IPS-NIHi7 (cell line): ENCODE results near the gene PSG6.
"Not testable (repeated sequence)": the region's sequence is repeated elsewhere in the genome, so short reads cannot be mapped to it uniquely, and the experiment has no call there.

Experiments
- DNase-seq: peaks from one replicate; pipeline ENCODE4 v3.0.0; 2012; ENCODE audit warnings: mixed read lengths; ENCODE audit errors: extremely low spot score

Gene PSG6

DNA sequence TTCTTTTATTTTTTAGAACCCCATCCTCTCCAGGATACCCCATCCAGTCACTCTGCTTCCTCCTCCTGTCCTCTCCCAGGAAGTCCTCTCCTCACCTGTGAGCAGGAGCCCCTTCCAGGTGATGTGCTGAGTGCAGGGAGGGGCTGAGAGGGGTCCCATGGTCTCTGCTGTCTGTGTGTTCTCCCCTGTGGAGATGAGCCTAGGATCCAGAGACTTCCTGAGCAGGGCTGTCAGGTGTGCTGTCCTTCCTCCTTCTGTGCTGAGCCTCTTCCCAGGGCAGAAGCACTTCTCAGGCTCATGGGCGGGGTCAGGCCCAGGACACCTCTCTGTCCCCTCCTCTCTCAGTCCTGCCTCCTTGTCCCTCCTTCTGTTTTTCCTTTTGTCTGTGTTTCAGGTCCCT is at the start of gene PSG6:
PSG6 (minus strand) TSS at position 261 of the 400 bp plus-strand sequence; CDS start at position 159, 102 bp downstream.
- DNase-seq = not testable (repeated sequence)

GRCh38 chr19:42965176-42965575 is 47.5 kb upstream of the PSG6 start:
- no peak for DNase-seq

DNA sequence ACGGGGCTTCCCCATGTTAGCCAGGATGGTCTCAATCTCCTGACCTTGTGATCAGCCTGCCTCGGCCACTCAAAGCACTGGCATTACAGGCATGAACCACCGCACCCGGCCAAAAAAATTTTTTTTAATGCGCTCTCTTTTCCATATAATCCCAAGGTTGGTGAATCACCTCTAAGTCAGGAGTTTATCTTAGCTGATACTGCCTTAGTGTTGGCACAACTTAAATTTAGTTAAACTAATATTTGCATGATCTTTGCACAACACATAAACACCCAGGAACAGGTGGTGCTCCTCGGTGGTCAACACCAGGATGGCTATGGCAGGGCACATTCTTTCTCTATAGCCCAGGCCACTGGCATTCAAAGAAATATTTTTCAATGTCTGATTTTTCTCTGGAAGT is 43.4 kb upstream of the PSG6 start:
- DNase-seq = no peak

- not testable (repeated sequence) for DNase-seq
Measured at GRCh38 chr19:42952126-42952525, 34.4 kb upstream of the PSG6 start.

DNA sequence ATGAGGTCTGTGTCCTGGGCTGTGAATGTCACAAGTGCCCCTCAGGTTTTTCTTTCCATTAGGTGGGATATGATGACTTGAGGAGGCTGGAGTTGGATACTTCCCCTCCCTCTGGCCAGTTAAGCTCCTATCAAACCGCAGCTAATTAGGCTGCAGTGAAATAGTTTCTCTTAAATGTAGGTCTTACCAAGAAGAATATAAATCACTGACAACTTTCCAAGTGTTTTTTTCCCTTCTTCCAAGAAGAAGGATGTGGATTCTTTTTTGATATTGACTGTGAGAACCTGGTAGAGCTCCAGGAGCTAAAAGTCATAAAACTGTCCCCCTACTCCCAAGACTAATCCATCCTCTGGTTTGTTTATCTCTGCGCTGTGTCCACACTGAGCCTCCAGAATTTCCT is 33.8 kb upstream of the PSG6 start:
- DNase-seq = not testable (repeated sequence)

GRCh38 chr19:42942187-42942789 is 24.6 kb upstream of the PSG6 start:
- DNase-seq = no peak

DNA sequence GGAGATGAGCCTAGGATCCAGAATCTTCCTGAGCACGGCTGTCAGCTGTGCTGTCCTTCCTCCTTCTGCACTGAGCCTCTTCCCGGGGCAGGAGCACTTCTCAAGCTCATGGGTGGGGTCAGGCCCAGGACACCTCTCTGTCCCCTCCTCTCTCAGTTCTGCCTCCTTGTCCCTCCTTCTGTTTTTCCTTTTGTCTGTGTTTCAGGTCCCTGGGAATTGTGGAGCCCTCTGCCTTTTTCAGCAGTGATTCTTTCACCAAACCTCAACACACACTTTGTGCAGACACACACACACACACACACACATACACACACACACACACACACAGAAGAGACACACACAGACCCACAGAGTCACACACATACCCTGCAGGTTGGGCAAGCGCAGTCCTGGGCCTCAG is 19.4 kb upstream of the PSG6 start, which contains the start of gene PSG7:
PSG7 (minus strand) TSS at position 101 of the 400 bp plus-strand sequence. CDS start 131 bp downstream, outside the sequence.
- not testable (repeated sequence) for DNase-seq

DNA sequence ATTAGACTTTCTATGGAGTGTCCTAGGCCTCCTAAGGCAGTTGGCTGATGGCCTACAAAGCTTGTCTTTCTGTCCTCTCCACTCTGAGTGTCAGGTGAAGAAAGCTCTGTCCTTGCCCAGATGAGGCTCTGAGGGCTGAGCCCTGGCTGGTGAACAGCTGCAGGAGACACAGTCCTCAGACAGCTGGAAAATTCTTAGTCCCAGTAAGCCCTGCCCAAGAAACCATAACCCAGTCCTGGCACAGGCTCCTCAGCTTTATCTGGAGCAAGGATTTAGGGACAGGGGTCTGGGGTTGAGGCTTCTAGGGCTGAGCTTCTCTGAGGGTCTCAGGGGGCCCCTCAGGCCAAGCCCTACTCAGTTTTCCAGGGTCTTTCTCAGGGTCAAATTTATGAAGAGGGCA is 17.0 kb upstream of the PSG6 start:
- DNase-seq = not testable (repeated sequence)

- DNase-seq = not testable (repeated sequence)
Measured at GRCh38 chr19:42934183-42934582, 16.5 kb upstream of the PSG6 start.

DNA sequence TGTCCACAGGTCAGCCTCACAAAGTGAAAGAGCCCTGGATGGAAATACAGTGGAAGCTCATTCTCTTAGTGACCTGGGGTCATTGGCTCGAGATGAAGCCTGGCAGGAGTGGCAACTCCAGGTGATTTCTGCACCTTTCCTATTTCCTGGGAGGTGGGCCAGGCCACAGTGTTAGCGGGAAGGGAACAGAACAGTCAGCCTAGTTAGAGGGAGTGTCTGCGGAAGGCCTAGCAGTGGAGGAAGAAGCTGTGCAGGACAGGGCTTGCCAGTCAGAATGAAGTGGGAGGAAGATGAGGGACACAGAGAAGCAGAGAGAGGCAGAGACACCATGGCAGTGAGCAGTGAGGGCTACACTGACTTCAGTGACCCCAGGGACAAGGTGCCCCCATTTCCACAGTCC is 15.7 kb upstream of the PSG6 start:
- not testable (repeated sequence) for DNase-seq

- DNase-seq = not testable (repeated sequence)
Measured at GRCh38 chr19:42932485-42933101, 14.9 kb upstream of the PSG6 start.

DNA sequence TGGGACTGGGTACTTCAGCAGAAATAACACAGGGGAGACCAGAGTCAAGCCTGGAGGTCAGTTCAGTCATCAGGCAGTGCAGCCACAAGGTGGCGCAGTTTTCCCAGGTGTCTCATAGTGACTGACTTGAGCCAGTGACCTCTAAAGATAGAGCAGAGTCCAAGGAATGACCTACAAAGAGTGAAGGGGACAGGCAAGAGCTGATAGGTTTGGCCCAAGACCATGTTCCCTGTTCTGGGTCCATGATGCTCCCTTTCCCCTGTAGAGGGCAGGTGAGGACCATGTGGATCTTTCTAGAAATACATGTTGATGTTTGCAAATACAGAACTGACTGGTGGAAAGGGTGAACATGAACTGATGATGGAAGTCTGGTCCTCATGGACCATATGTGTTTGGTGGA is 12.5 kb upstream of the PSG6 start:
- DNase-seq = not testable (repeated sequence)

DNA sequence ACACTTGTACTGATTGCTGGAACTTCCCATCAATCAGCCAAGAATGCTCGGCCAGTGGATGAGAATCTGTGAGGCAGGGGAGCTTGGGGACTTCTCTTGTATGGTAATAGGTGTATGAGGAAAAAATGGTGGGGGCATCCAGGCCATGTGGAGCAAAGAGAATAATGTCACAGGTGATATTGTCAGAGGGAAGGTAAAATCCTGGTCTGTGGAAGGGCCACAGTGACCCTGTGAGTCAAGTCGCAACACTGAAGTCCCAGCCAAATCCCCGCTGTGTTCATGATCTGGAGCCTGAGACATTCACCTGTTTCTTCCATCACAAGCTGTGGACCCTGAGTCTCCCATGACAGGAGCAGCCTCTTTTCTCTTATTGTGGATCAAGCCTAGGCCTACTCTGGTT is 11.2 kb upstream of the PSG6 start:
- DNase-seq = no peak

DNA sequence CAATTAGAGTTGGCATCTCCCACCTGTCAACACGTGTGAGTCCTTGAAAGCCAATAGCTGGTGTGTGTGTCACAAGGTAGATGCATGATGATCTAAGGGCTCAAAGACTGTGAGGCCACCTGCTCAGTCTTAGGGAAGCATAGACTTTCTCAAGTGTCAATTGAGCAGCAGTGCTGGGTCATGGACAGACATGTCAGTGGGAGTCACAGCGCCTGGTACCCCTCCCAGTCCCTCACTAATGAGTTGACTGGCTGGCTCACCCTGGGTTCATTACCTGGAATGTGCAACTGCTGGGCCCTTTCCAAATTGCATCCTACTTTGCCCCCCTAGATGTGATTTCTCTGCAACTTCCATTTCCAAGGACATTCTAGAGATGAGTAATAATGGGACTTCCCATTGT is 9.1 kb upstream of the PSG6 start:
- no peak for DNase-seq

GRCh38 chr19:42923106-42923505 is 5.4 kb upstream of the PSG6 start:
- DNase-seq = not testable (repeated sequence)

DNA sequence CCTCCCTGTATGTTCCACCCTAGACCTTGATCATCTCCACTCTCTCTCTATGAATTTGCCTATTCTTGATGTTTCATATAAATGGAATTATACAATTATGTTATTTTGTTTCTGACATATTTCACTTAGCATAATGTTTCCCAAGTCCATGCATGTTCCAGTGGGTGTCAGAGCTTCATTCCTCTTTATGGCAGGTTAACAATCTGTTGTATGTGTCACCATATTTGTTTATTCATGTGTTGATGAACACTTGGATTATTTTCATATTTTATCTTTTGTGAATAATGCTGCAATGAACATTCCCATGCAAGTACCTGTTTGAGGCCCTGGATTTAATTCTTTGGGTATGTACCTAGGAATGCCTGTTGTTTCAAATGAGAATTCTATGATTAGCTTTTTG is 3.3 kb upstream of the PSG6 start:
- DNase-seq = not testable (repeated sequence)

GRCh38 chr19:42919757-42920079 is 2.0 kb upstream of the PSG6 start:
- DNase-seq = no peak

DNA sequence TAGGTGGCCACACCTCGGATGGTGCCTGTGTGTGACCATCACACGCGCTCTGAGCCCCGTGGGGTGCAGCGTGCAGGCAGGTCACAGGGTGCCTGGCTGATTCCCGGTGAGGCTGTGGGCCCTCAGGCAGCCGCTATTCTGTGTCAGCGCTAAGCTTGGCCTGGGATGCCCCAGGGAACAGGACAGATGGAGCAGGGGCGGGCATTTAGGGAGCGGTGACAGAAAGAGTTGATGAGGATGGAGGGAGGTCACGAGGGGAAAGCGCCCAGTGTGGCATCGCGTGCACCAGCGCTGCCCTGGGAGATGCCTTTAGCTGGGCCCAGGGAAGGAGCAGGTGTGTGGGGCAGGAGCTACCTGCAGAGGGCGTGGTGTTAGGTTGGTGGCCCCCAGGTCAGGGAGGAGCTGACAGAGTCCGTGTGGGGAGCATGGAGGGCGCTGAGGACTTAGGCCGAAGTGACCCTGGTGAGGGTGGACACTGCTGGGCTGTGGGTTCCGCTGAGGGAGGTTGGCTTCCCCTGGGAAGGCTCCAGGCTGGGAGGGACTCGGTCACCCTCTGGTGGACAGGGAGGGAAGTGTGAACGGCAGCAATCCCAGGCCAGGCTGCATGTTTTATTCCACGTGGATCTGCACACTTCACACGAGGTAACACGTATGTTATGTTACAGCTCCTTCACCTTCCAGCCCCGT is 1.5 kb upstream of the PSG6 start:
- DNase-seq = not testable (repeated sequence)

- not testable (repeated sequence) for DNase-seq
Measured at GRCh38 chr19:42918377-42919069, 829 bp upstream of the PSG6 start.

DNA sequence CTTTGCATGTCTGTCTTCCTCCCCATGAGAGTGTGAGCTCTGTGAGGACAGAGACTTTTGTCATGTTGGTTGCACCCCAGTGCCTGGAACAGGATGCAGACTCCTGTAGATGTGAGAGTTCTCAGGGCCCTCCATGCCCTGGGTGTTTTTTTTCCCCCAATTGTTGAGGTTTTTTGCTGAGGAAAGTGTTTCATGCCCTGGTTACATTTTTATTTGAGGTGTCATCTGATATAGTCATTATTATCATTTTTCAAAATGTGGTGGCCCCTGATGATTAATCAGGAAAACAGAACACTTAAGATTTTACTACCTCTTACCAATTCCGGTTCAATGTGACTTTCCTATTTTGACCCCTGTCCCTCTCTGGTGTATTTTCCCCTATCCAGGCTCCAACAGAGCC is 763 bp downstream of the PSG6 start:
- not testable (repeated sequence) for DNase-seq

DNA sequence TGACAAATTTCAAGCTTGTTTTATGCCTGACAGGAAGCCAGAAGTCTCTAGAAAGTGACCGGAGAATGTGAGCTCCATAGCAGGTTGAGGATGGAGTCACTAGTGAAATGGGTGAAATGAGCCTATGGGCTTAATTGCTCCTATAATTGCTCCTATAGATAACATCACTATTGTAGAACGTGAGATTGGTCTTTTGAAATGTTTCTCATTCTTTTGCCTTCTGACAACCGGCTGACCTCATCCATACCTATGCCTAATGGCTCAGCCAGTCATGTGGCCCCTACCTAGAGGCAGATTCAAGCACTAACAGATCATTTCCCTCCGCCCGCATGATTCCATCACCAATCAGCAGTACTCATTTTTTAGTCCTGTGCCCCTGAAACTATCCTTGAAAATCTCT is 4.2 kb downstream of the PSG6 start:
- DNase-seq = not testable (repeated sequence)

DNA sequence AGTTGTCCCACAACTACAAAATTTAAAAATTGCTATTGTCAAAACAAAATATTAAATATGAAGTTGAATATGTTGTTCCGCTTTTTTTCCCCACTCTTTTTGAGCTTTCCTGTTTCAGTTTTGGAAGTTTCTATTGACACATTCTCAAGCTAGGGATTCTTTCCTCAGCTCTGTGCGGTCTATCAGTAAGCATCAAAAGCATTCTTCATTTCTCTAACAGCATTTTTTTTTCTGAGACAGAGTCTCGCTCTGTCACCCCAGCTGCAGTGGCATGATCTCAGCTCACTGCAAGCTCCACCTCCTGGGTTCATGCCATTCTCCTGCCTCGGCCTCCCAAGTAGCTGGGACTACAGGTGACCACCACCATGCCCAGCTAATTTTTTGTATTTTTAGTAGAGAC is 4.8 kb downstream of the PSG6 start:
- not testable (repeated sequence) for DNase-seq
